HG02759 (cell line): ENCODE measurements around the gene DNAH1.
"Not testable (repeated sequence)": the region's sequence is repeated elsewhere in the genome, so short reads cannot be mapped to it uniquely, and the experiment has no call there.

ENCODE experiments used
- ATAC-seq: cut with Tn5 transposase; IDR thresholded peaks from one replicate; pipeline ENCODE4 v1.9.1; 2021; ENCODE audit warnings: mild to moderate bottlenecking, moderate library complexity; ENCODE audit not compliant: unreplicated experiment

DNAH1 gene

GRCh38 chr3:52315977-52316764 is at the start of gene DNAH1:
Gene DNAH1, plus strand, starts transcription at chr3:52316319. Its CDS starts 6,124 bp downstream, at chr3:52322443.
- ATAC-seq = no peak

DNA sequence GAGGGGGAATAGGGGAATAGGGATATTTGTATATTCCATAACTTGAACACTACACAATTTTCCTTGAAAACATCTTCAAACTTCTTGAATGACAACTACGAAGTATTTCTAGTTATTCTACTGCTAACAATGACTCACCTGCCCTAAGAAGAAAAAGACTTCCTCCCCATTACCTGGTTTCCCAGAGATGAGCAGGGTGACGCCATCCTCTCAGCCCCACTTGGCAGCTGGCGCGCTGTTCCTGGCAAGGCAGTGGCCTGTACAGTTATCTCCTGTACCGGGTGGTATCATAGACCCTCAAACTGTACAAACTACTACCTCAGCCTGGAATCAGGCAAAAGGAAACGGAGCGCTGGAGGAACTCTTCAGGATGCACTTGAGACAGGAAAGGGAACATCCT is 48.1 kb upstream of the DNAH1 start:
- no peak for ATAC-seq

GRCh38 chr3:52269776-52270175 is 46.3 kb upstream of the DNAH1 start:
- no peak for ATAC-seq

- no peak for ATAC-seq
Measured at GRCh38 chr3:52270252-52270754, 45.8 kb upstream of the DNAH1 start.

GRCh38 chr3:52272172-52272571 is 43.9 kb upstream of the DNAH1 start:
- not testable (repeated sequence) for ATAC-seq

GRCh38 chr3:52272831-52273230 is 43.3 kb upstream of the DNAH1 start:
- no peak for ATAC-seq

DNA sequence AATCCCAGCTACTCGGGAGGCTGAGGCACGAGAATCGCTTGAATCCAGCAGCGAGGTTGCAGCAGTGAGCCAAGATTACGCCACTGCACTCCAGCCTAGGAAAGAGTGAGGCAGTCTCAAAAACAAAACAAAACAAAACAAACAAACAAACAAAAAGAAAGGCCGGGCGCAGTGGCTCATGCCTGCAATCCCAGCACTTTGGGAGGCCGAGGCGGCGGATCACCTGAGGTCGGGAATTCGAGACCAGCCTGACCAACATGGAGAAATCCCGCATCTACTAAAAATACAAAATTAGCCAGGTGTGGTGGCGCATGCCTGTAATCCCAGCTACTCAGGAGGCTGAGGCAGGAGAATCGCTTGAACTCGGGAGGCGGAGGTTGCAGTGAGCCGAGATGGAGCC is 41.3 kb upstream of the DNAH1 start:
- not testable (repeated sequence) for ATAC-seq

DNA sequence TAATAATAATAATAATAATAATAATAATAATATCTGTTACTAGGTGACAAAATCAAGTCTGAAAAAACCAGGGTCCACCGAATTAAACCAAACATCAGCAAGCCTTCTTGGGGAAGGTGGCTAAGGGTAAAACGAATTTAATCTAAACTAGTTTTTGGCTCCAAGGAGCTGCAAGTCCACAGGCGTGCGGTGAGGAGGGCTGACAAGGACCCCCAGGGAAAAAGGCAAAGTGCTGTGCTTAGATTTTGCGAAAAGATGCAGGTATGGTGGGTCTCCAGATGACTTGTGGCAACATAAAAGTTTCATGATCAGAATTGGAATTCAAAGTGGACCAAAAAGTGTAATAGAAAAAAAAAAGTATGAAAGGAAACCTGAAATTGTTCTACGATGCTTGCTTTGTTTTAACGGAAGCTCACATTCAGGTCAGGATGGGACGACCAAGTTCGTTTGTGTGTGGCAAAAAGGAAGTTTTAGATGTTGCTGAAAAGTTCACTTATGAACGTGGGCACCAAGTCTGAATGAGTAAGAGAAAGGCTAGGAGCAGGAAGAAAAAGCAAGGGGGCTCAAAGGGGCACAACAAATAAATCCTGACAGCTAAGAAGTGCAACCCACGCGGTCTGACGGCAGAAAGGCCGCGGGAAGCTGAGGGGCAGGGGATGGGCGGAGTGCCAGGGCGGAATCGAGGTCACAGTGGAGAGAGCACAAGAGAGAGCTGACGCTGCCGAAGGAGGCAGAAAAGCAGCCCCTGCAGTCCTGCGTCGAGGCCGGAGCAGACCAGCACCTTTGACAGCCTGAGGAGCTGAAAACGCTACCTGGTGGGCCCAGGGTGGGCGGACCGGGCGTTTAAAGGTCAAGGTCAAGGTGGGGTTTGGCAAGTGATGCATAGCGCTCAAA is 38.8 kb upstream of the DNAH1 start:
- ATAC-seq = no peak

- ATAC-seq = peak; percentile 73
Measured at GRCh38 chr3:52277972-52278509, 38.1 kb upstream of the DNAH1 start.

- peak; percentile 90 for ATAC-seq
Measured at GRCh38 chr3:52278510-52279069, 37.5 kb upstream of the DNAH1 start, which contains the start of gene WDR82. Gene WDR82, minus strand, starts transcription at chr3:52278649. Its CDS starts 288 bp downstream, at chr3:52278361.

DNA sequence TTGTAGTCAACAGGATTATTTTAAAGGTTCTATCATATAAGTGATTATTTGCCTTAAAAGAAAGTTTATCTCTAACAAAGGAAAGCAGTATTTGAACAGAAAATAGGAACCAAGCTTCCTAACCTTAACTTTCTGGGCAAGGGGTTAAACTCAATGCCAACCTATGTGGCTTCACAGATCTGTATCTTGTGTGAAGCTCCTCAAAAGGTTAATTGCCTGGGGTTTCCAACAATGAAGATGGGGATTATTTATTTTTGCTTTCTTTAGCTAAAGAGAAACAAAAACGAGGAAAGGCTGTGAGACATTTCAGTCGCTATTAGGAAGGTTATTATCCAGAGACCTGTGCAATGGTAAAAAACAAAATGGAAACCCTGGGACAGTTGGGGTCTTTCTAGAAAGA is 36.5 kb upstream of the DNAH1 start:
- no peak for ATAC-seq

GRCh38 chr3:52280050-52280461 is 36.1 kb upstream of the DNAH1 start:
- ATAC-seq = no peak

- no peak for ATAC-seq
Measured at GRCh38 chr3:52281981-52282801, 33.9 kb upstream of the DNAH1 start.

DNA sequence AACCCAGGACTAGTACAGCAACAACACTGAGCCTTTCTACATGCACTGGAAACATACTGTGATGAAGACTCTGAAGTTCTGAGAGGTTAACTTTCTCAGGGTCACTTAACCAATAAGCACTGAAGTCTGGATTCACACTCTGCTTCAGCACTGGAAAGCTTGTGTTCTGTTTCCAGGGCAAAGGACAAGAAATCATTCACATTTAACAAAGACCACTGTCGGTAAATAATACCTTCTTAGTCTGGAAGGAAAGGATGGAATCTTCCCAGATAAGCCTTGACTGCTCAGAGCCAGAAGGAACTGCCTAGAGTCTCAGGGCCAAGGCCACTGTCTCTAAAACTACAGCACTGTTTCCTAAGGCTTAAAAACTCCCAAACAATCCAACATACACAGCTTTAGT is 32.8 kb upstream of the DNAH1 start:
- ATAC-seq = no peak

DNA sequence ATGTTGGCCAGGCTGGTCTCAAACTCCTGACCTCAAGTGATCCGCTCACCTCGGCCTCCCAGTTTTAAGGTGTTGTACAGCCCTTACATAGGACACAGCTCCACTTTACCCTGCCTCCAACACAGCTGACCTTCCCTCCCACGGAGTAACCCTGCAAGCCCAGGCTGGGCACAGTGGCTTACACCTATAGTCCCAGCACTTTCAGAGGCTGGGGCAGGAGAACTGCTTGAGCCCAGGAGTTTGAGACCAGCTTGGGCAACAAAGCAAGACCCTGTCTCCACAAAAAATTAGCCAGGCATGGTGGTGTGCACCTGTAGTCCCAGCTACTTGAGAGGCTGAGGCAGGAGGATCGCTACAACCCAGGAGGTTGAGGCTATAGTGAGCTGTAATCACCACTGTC is 32.1 kb upstream of the DNAH1 start:
- ATAC-seq = not testable (repeated sequence)

GRCh38 chr3:52286777-52287110 is 29.4 kb upstream of the DNAH1 start:
- no peak for ATAC-seq

GRCh38 chr3:52288674-52289073 is 27.4 kb upstream of the DNAH1 start:
- no peak for ATAC-seq

DNA sequence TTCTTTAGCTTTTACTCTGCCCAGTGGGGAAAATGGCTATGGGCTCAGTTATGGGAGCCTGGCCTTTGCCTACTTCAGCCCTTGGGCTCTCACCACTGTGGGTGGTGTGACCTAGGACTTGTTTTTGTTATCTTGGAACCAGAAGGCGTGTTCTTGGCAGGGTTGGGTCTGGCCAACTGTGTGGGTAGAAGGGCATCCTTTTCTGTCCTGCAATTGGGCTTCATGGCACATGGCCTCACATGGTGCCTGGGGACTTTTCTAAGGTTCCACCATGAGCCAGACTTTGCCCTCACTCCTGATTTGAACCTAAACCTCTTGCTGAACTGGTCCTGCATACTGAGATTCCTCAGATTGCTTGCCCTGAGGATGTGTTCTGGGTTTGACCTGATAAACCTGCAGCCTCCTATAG is 26.8 kb upstream of the DNAH1 start:
- ATAC-seq = no peak

GRCh38 chr3:52289747-52290595 is 26.1 kb upstream of the DNAH1 start:
- no peak for ATAC-seq
